Lower leg skin (tissue), 3 donors: ENCODE measurements around the gene NBEAL1.

Source experiments
- CTCF ChIP-seq, 3 donors: fragments of 450-650 bp; IDR thresholded peaks; one replicate each; pipeline ENCODE4 v1.5.1; 2016; ENCODE audit warnings: antibody characterized with exemption in 3 of 3, mild to moderate bottlenecking in 3 of 3, moderate library complexity in 2 of 3
- POLR2A ChIP-seq, 2 donors: fragments of 450-650 bp; IDR thresholded peaks; one replicate each; pipeline ENCODE4 v1.6.1; 2016 to 2017; ENCODE audit warnings: antibody characterized with exemption in 2 of 2, mild to moderate bottlenecking in 1 of 2, moderate library complexity in 1 of 2

- no peak for TF ChIP-seq POLR2A (IDR thresholded peaks at IDR 0.05)
- TF ChIP-seq CTCF (IDR thresholded peaks at IDR 0.05), result no peak
These were observed 160.7 kb downstream of the NBEAL1 start for GRCh38 chr2:203175371-203175770.
